Stimulated activated CD8-positive, alpha-beta memory T cell treated with anti-CD3 and anti-CD28 coated beads, Interleukin-12 subunit alpha, Interleukin-12 subunit beta, amount 100 ng/mL, for 4 hours (primary cell): Measurements from ENCODE around the gene DNAJC30.
"Not testable (repeated sequence)": the region's sequence is repeated elsewhere in the genome, so short reads cannot be mapped to it uniquely, and the experiment has no call there.

Experiments used
- DNase-seq: peaks from one replicate; pipeline ENCODE4 v3.0.0-alpha.2; 2020; ENCODE audit warnings: low read depth

DNAJC30 gene

GRCh38 chr7:73681031-73681430 is 2.2 kb downstream of the DNAJC30 start:
- no peak for DNase-seq

- DNase-seq: no peak
These were observed 2.8 kb downstream of the DNAJC30 start for GRCh38 chr7:73680501-73680900.

GRCh38 chr7:73679709-73680108 is 3.5 kb downstream of the DNAJC30 start:
- no peak for DNase-seq

- DNase-seq: no peak
These were observed 4.4 kb downstream of the DNAJC30 start for GRCh38 chr7:73678862-73679261.

- DNase-seq: not testable (repeated sequence)
These were observed 7.2 kb downstream of the DNAJC30 start for GRCh38 chr7:73676062-73676461.

GRCh38 chr7:73674468-73675124 is 8.7 kb downstream of the DNAJC30 start:
- no peak for DNase-seq

GRCh38 chr7:73671857-73672445 is 11.3 kb downstream of the DNAJC30 start:
- no peak for DNase-seq

GRCh38 chr7:73671322-73671661 is 12.0 kb downstream of the DNAJC30 start:
- no peak for DNase-seq

- no peak for DNase-seq
These were observed 13.3 kb downstream of the DNAJC30 start for GRCh38 chr7:73669858-73670385.

- no peak for DNase-seq
These were observed 14.0 kb downstream of the DNAJC30 start for GRCh38 chr7:73669288-73669701.

GRCh38 chr7:73668886-73669230 is 14.4 kb downstream of the DNAJC30 start:
- no peak for DNase-seq

GRCh38 chr7:73668103-73668885 is 15.0 kb downstream of the DNAJC30 start:
- DNase-seq: no peak

- peak; percentile 86 for DNase-seq
These were observed 15.7 kb downstream of the DNAJC30 start, which contains the start of gene VPS37D for GRCh38 chr7:73667344-73668102. Gene VPS37D (plus strand): TSS chr7:73667831. CDS start chr7:73667959, 128 bp downstream.

- no peak for DNase-seq
These were observed 20.2 kb downstream of the DNAJC30 start for GRCh38 chr7:73663033-73663432.

- DNase-seq: not testable (repeated sequence)
These were observed 22.7 kb downstream of the DNAJC30 start for GRCh38 chr7:73660594-73660993.

- no peak for DNase-seq
These were observed 23.3 kb downstream of the DNAJC30 start for GRCh38 chr7:73659983-73660382.

GRCh38 chr7:73655309-73655708 is 27.9 kb downstream of the DNAJC30 start:
- DNase-seq: not testable (repeated sequence)

GRCh38 chr7:73652541-73652949 is 30.7 kb downstream of the DNAJC30 start:
- DNase-seq: no peak

GRCh38 chr7:73650524-73650923 is 32.7 kb downstream of the DNAJC30 start:
- no peak for DNase-seq

- DNase-seq: no peak
These were observed 33.7 kb downstream of the DNAJC30 start for GRCh38 chr7:73649576-73649975.

- no peak for DNase-seq
These were observed 34.5 kb downstream of the DNAJC30 start for GRCh38 chr7:73648593-73649332.
